ENCODE measurements around the gene CSTPP1.

Gene CSTPP1

DNA sequence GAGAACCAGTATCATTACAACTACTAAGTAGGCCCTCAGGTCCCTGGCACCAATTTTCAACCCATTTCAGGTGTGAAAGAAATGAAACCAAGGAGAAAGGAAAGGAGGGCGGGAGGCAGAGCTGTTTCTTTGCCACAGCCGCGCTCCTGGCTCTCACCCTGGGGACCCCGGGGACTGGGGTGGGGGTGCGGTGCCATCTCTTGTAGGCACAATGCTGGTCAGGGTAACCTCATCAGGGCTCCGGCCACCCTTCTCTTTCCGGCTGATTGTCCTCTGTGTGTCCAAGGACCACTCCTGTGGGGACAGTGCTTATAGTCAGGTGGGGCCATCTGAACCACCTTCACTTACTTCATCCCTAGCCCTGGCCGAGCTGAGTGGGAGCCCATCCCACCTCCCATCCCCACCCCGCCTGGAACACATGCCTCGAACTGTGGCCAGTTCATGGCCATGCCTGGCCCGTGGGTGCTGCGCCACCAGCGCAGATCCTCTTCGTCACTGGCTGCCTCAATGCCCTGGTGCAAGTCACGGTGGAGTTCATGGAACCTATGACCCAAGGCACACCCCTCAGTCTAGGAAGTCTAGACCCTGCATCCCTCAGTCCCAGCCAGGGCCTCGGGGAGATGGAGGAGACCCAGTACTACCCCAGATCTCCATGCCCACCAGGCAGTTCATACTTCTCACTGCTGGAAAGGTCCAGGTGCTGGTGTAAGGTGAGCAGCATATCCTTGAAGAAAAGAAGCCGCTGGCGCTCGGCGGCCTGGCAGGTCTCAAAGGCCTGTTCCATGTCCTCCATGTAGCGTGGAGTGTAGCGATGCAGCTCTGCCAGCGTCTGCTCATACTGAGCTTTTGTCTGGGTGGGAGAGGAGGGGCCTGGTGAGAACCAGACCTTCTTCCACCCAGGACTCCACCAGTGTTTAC is 242.4 kb downstream of the CSTPP1 start:
- Histone ChIP-seq H3K27me3 (ENCODE audit: control insufficient read depth in 1 of 2, insufficient read depth in 2 of 2, low read length in 2 of 2) (no peaks in the 10 kb centered on the region), H3K27ac (ENCODE audit: low read length) (peak overlapping the region; percentile 95), H3K4me1 (ENCODE audit: control insufficient read depth, insufficient read depth, low read length) (peaks cover 57% of the 10 kb centered on the region), H3K4me3 (ENCODE audit: low read length in 2 of 2) (no peak overlapping the region), H3K9ac (ENCODE audit: low read length in 2 of 2) (no peak overlapping the region), H3K9me3 (ENCODE audit: control insufficient read depth in 2 of 2, low read length in 2 of 2) (no peaks in the 10 kb centered on the region), H3K36me3 (ENCODE audit: control insufficient read depth in 2 of 2, insufficient read depth in 2 of 2, low read length in 2 of 2) (peaks cover 16 to 32% of the 10 kb centered on the region in 2 donors)

DNA sequence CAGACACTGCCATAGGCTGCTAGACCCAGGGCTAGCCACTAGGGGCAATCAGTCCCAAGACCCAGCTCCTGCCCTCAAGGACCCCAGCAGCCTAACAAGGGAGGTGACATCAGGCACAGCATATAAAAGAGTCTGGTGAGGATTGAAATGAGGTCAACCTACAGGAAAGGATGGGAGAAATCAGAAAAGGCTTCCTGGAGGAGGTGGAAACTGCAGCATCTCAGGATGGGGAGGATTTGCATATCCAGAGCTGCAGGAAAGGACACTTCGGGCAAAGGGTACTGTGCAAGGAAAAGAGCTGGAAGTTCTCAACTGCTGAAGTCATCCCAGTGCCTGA is 243.1 kb downstream of the CSTPP1 start:
- H3K36me3 ChIP-seq (ENCODE audit: control insufficient read depth in 2 of 2, insufficient read depth in 2 of 2, low read length in 2 of 2): peaks cover 16 to 31% of the 10 kb centered on the region in 2 donors
- H3K4me1 ChIP-seq (ENCODE audit: control insufficient read depth, insufficient read depth, low read length): peaks cover 61% of the 10 kb centered on the region
- H3K27me3 ChIP-seq (ENCODE audit: control insufficient read depth in 1 of 2, insufficient read depth in 2 of 2, low read length in 2 of 2): no peaks in the 10 kb centered on the region
- no peak overlapping the region for H3K4me3 ChIP-seq (ENCODE audit: low read length in 2 of 2)
- peak overlapping the region; percentile 37 for H3K27ac ChIP-seq (ENCODE audit: low read length)
- no peaks in the 10 kb centered on the region for H3K9me3 ChIP-seq (ENCODE audit: control insufficient read depth in 2 of 2, low read length in 2 of 2)
- no peak overlapping the region for H3K9ac ChIP-seq (ENCODE audit: low read length in 2 of 2)

DNA sequence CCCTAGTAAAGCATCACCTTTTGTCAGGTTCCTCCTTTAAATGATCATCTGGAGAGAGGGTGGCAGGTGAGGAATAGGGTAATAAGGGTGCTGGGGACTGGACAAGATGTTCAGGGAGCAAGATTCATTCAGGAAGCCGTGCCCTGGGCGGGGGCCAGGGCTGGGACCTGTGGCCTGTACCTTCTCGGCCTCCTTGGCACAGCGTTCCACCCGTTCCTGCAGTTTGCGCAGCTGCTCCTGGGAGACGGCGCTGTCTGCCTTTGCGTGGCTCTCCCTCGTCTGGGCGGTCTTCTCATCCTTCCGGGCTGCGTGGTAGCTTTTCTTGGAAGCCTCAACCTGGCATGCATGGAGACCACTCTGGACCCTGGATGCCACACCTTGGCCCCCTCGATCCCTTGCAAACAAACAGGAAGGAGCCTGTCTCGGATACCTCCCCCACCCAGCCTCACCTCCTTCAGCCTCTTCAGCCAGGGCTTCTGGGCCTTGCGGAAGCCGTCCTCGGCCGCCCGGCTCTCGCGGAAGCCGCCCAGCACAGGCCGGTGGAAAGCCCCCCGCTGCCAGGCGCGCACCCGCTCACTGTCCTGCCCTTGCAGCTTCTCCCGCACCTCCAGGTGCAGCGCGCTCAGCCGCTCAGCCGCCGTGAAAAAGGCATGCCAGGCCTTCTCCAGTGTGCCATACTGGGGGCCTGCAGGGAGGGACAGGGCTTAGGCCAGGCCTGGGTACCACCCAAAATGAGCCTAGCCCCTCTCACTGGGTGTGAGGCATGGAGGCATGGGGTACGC is 243.6 kb downstream of the CSTPP1 start:
- H3K4me1 ChIP-seq (ENCODE audit: control insufficient read depth, insufficient read depth, low read length): peaks cover 63% of the 10 kb centered on the region
- H3K9ac ChIP-seq (ENCODE audit: low read length in 2 of 2): no peak overlapping the region
- H3K36me3 ChIP-seq (ENCODE audit: control insufficient read depth in 2 of 2, insufficient read depth in 2 of 2, low read length in 2 of 2): peaks cover 16 to 25% of the 10 kb centered on the region in 2 donors

DNA sequence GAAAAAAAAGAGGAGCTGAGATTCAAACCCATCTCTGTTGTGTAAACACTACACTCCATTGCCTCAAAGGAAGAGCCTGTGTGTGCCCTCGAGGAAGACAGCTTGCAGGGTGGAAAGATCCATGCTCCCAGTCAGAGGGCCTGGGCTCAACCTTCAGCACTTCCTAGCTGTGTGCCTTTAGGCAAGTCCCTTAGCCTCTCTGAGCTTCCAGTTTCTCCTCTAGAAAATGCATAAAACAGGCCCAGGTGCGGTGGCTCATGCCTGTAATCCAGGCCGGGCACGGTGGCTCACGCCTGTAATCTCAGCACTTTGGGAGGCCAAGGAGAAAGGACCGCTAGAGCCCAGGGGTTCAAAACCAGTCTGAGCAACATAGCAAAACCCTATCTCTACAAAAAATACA is 244.7 kb downstream of the CSTPP1 start:
- Histone ChIP-seq H3K27ac (ENCODE audit: low read length) (no peak overlapping the region), H3K36me3 (ENCODE audit: control insufficient read depth in 2 of 2, insufficient read depth in 2 of 2, low read length in 2 of 2) (peaks cover 16 to 25% of the 10 kb centered on the region in 2 donors), H3K4me1 (ENCODE audit: control insufficient read depth, insufficient read depth, low read length) (peaks cover 57% of the 10 kb centered on the region), H3K27me3 (ENCODE audit: control insufficient read depth in 1 of 2, insufficient read depth in 2 of 2, low read length in 2 of 2) (no peaks in the 10 kb centered on the region), H3K9ac (ENCODE audit: low read length in 2 of 2) (no peak overlapping the region), H3K4me3 (ENCODE audit: low read length in 2 of 2) (no peak overlapping the region), H3K9me3 (ENCODE audit: control insufficient read depth in 2 of 2, low read length in 2 of 2) (no peaks in the 10 kb centered on the region)

More for the DNA sequence above, 243.6 kb downstream of the CSTPP1 start:
- Histone ChIP-seq H3K4me3 (ENCODE audit: low read length in 2 of 2) (no peak overlapping the region), H3K9me3 (ENCODE audit: control insufficient read depth in 2 of 2, low read length in 2 of 2) (no peaks in the 10 kb centered on the region), H3K27ac (ENCODE audit: low read length) (no peak overlapping the region), H3K27me3 (ENCODE audit: control insufficient read depth in 1 of 2, insufficient read depth in 2 of 2, low read length in 2 of 2) (no peaks in the 10 kb centered on the region)

DNA sequence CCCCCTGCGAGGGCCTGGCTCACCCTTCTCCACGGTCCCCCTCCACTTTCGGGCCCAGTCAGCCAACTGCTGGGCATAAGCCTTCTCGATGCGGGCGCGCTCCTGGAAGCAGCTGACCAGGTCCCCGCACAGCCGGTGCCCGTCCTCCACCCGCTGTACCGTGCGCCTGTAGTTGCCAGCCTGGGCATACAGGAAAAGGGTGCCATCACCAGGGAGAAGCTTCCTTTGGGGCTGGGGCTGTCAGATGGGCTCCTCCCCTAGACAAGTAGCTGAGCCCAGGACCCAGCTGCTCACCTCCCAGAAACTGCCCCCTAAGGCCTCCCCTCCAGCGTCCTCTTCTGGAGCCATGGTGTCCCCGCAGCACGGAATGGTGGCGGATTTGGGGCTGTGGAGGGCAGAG is 245.8 kb downstream of the CSTPP1 start:
- H3K27me3 ChIP-seq (ENCODE audit: control insufficient read depth in 1 of 2, insufficient read depth in 2 of 2, low read length in 2 of 2): no peaks in the 10 kb centered on the region
- peaks cover 61% of the 10 kb centered on the region for H3K4me1 ChIP-seq (ENCODE audit: control insufficient read depth, insufficient read depth, low read length)
- peaks cover 16 to 25% of the 10 kb centered on the region in 2 donors for H3K36me3 ChIP-seq (ENCODE audit: control insufficient read depth in 2 of 2, insufficient read depth in 2 of 2, low read length in 2 of 2)
- H3K27ac ChIP-seq (ENCODE audit: low read length): peak overlapping the region; percentile 93
- peak overlapping the region; percentile 16 to 36 for H3K9ac ChIP-seq (ENCODE audit: low read length in 2 of 2)
- H3K4me3 ChIP-seq (ENCODE audit: low read length in 2 of 2): peak overlapping the region in 1 of 2 donors; percentile 8
- H3K9me3 ChIP-seq (ENCODE audit: control insufficient read depth in 2 of 2, low read length in 2 of 2): no peaks in the 10 kb centered on the region

DNA sequence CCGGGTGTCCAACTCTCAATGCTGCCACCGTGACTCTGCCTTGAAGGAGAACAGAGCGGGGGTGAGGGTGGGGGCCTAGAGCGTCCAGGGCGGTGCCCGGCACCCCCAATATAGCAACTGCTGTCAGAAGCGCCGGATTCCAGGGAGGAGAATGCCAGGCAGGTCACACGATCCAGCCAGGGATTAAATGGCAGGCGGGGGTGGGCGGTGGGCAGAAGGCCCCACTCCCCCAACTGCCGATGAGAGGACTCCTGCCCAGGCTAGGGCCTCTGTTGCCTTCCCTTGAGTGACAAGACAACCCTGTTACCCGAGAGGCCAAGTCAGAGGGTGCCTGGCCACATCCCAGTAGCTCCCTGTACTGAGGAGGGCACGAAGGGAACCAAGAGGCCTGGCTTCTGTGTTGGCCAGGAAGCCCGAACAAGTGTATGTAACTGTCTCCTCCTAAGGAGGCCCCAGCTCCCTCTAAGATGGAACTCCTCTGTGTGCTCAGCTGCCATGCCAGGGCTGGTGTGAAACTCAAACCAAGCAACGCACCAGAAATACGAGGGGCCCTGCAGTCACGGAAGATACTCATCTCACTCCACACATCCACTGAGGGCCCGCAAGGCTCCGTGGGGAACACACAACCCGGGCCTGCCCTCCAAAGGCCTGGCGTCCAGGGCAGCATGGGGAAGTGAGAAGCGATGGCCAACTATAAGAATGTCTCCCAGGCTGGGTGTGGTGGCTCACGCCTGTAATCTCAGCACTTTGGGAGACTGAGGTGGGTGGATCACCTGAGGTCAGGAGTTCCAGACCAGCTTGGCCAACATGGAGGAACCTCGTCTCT is 246.7 kb downstream of the CSTPP1 start:
- peaks cover 61% of the 10 kb centered on the region for H3K4me1 ChIP-seq (ENCODE audit: control insufficient read depth, insufficient read depth, low read length)
- H3K9me3 ChIP-seq (ENCODE audit: control insufficient read depth in 2 of 2, low read length in 2 of 2): no peaks in the 10 kb centered on the region
- peaks cover 16 to 25% of the 10 kb centered on the region in 2 donors for H3K36me3 ChIP-seq (ENCODE audit: control insufficient read depth in 2 of 2, insufficient read depth in 2 of 2, low read length in 2 of 2)
- peak overlapping the region in 1 of 2 donors; percentile 4 for H3K9ac ChIP-seq (ENCODE audit: low read length in 2 of 2)
- H3K27me3 ChIP-seq (ENCODE audit: control insufficient read depth in 1 of 2, insufficient read depth in 2 of 2, low read length in 2 of 2): no peaks in the 10 kb centered on the region
- no peak overlapping the region for H3K4me3 ChIP-seq (ENCODE audit: low read length in 2 of 2)
- peak overlapping the region; percentile 93 for H3K27ac ChIP-seq (ENCODE audit: low read length)

DNA sequence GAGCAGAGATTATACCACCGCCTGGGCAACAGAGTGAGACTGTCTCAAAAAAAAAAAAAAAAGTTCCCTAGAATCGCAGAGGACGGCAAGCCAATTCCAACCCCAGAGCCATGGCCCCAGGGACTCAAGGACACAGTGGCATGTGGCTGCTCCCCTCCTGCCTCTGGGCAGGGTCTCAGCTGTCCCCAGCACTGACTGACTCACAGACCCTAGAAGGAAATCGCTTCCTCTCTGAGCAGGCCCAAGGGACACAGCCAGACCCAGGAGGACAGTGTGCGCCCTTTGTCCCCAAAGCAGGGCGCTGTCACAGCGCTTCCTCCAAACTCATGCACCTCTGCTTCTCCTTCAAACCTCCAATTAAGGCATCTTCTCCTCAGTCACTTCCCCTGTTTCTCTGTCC is 247.4 kb downstream of the CSTPP1 start:
- H3K9me3 ChIP-seq (ENCODE audit: control insufficient read depth in 2 of 2, low read length in 2 of 2): no peaks in the 10 kb centered on the region
- H3K9ac ChIP-seq (ENCODE audit: low read length in 2 of 2): peak overlapping the region; percentile 13 to 68
- peak overlapping the region in 1 of 2 donors; percentile 81 for H3K4me3 ChIP-seq (ENCODE audit: low read length in 2 of 2)
- peaks cover 16 to 18% of the 10 kb centered on the region in 2 donors for H3K36me3 ChIP-seq (ENCODE audit: control insufficient read depth in 2 of 2, insufficient read depth in 2 of 2, low read length in 2 of 2)
- no peaks in the 10 kb centered on the region for H3K27me3 ChIP-seq (ENCODE audit: control insufficient read depth in 1 of 2, insufficient read depth in 2 of 2, low read length in 2 of 2)
- H3K4me1 ChIP-seq (ENCODE audit: control insufficient read depth, insufficient read depth, low read length): peaks cover 65% of the 10 kb centered on the region
- peak overlapping the region; percentile 93 for H3K27ac ChIP-seq (ENCODE audit: low read length)

DNA sequence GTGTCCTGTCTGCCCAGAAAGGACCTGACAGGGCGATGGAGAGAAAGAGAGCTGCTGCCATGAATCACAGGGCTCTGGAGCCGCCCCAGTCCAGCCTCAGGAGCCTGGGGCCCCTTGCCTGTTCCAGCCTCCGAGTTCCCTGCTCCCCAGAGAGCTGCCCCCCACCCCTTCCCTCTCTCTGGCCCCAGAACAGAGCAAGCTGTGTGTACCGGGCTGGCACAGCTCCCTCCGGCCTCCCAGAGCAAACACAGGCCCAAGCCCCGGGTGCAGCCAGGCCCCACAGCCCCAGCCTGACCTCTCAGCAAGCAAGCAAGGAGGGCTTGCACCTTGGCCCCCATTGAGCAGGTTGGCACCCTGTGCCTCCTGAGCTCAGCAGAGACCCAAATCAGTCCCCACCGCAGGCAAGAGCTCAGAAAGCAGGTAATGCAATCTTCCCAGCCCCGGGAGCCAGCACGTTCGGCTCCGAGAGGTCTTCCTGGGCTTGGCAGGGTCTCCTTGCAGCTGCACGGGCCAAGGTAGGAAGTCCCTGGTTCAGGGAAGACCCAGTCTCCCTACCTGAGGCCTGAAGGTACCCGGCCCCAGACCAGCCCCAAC is 248.2 kb downstream of the CSTPP1 start:
- Histone ChIP-seq H3K4me1 (ENCODE audit: control insufficient read depth, insufficient read depth, low read length) (peaks cover 67% of the 10 kb centered on the region), H3K4me3 (ENCODE audit: low read length in 2 of 2) (peak overlapping the region; percentile 81 to 84), H3K9ac (ENCODE audit: low read length in 2 of 2) (peak overlapping the region; percentile 68 to 78), H3K27me3 (ENCODE audit: control insufficient read depth in 1 of 2, insufficient read depth in 2 of 2, low read length in 2 of 2) (no peaks in the 10 kb centered on the region), H3K9me3 (ENCODE audit: control insufficient read depth in 2 of 2, low read length in 2 of 2) (no peaks in the 10 kb centered on the region), H3K36me3 (ENCODE audit: control insufficient read depth in 2 of 2, insufficient read depth in 2 of 2, low read length in 2 of 2) (peaks cover 9 to 11% of the 10 kb centered on the region in 2 donors), H3K27ac (ENCODE audit: low read length) (peak overlapping the region; percentile 93)

DNA sequence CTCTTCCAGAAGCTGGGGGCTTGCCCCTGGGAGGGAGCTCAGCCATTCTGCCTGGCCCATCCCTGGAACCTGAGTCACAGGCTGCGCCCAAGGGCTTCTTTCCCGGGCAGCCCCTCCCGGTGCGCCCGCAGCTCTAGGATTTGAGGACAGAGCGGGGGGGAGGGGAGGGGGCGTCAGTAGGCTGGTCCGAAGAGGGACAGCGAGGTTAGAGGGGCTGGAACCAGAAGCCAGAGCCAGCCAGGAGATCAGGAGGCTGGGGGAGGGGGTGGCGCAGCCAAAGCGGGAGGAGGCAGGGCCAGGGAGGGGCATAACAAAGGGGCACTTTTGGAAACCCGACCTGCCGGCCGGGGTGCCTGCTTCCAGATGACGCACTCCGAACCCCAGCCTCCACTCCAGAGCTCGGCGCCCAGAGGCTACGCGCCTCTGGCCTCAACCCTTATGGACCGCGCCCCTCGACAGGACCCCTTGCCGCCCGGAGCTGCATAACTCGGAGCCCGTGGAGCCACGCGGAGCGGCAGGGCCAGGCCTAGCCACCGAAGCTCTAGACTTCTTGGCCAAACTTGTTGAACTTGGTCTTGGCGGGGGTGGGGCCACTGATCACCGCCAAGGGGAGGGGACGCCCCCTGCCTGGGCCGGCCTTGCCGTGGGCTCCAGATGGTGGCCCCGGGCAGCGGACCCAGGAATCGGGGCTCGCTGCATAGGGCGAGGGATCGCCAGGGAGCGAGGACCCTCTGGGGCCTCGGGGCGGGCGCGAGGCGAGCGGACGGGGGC is 248.9 kb downstream of the CSTPP1 start:
- peak overlapping the region; percentile 68 to 78 for H3K9ac ChIP-seq (ENCODE audit: low read length in 2 of 2)
- H3K4me3 ChIP-seq (ENCODE audit: low read length in 2 of 2): peak overlapping the region; percentile 81 to 84
- peaks cover 67% of the 10 kb centered on the region for H3K4me1 ChIP-seq (ENCODE audit: control insufficient read depth, insufficient read depth, low read length)
- no peaks in the 10 kb centered on the region for H3K27me3 ChIP-seq (ENCODE audit: control insufficient read depth in 1 of 2, insufficient read depth in 2 of 2, low read length in 2 of 2)
- H3K9me3 ChIP-seq (ENCODE audit: control insufficient read depth in 2 of 2, low read length in 2 of 2): no peaks in the 10 kb centered on the region
- peaks cover 3 to 4% of the 10 kb centered on the region in 2 donors for H3K36me3 ChIP-seq (ENCODE audit: control insufficient read depth in 2 of 2, insufficient read depth in 2 of 2, low read length in 2 of 2)
- H3K27ac ChIP-seq (ENCODE audit: low read length): peak overlapping the region; percentile 93
